Lower lobe of right lung (tissue), 1 donor: ENCODE results near the gene FXYD2. TPM values are rescaled to one million over a fixed set of nuclear protein-coding genes. Genes with fewer than 3 reads are reported as not detected.

Experiments used
- total RNA-seq: library from RNA; stranded (reverse); fragmentation: NEBNext Ultra II Directional; extraction: Animal tissue kit (Norgen Biotek cat#: 25700); gene quantifications from one replicate; pipeline ENCODE4 v1.2.1, GENCODE V29; 2021
- donor health status: DM: no; HTN: yes; CAD: no; lungs with severe emphysema.

Gene FXYD2
- total RNA-seq, 1 donor from 2014 or later = 2.8 TPM

Other genes with a start within 250 kb of the FXYD2 start
- gene DSCAML1, start 27.5 kb downstream of the FXYD2 start, total RNA-seq = 0.95 TPM
- gene FXYD6, start 51.9 kb upstream of the FXYD2 start, total RNA-seq = 61.2 TPM
- 7.0 TPM for gene TMPRSS13, start 104.7 kb upstream of the FXYD2 start, total RNA-seq
- gene IL10RA, start 161.7 kb upstream of the FXYD2 start, total RNA-seq = 37.7 TPM